Uterus (tissue), 2 donors: ENCODE measurements around the gene MLLT11.

ENCODE experiments used
- POLR2A ChIP-seq, 2 donors: fragments of 450-650 bp; IDR thresholded peaks; one replicate each; pipeline ENCODE4 v1.6.1; 2016; ENCODE audit warnings: antibody characterized with exemption in 2 of 2, mild to moderate bottlenecking in 1 of 2, moderate library complexity in 1 of 2
- TF ChIP-seq, protein P1 (sequence below), 4 experiments: fragments of 200-600 bp in 2 of 4; fragments of 450-650 bp in 2 of 4; sonication (generic) in 2 of 4; IDR thresholded peaks; one replicate each; pipeline ENCODE4 v1.5.1; 2016 to 2019; ENCODE audit warnings: antibody characterized with exemption in 4 of 4, mild to moderate bottlenecking in 2 of 4, moderate library complexity in 1 of 4

DNA sequence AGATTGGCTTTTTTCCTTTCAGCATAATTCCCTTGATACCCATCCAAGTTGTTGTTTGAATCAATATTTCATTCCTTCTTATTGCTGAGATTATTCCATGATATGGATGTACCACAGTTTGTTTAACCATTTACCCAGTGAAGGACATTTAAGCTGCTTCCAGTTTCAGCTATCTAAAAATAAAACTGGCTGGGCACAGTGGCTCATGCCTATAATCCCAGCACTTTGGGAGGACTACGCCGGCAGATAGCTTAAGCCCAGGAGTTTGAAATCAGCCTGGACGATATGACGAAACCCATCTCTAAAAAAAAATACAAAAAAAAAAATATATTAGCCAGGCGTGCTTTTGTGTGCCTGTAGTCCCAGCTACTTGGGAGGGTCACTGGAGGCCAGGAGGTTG lies 53.7 kb downstream of the MLLT11 start:
- TF ChIP-seq POLR2A (IDR thresholded peaks at IDR 0.05) = no peak
- TF ChIP-seq, protein P1, sequence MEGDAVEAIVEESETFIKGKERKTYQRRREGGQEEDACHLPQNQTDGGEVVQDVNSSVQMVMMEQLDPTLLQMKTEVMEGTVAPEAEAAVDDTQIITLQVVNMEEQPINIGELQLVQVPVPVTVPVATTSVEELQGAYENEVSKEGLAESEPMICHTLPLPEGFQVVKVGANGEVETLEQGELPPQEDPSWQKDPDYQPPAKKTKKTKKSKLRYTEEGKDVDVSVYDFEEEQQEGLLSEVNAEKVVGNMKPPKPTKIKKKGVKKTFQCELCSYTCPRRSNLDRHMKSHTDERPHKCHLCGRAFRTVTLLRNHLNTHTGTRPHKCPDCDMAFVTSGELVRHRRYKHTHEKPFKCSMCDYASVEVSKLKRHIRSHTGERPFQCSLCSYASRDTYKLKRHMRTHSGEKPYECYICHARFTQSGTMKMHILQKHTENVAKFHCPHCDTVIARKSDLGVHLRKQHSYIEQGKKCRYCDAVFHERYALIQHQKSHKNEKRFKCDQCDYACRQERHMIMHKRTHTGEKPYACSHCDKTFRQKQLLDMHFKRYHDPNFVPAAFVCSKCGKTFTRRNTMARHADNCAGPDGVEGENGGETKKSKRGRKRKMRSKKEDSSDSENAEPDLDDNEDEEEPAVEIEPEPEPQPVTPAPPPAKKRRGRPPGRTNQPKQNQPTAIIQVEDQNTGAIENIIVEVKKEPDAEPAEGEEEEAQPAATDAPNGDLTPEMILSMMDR (IDR thresholded peaks at IDR 0.05) = no peak
